Gastrocnemius medialis (tissue), 4 donors: Measurements from ENCODE around the gene ARMC6.

Experiments
- CTCF ChIP-seq, 5 experiments: fragments of 450-650 bp in 3 of 5; fragments of 200-600 bp in 2 of 5; sonication (generic) in 2 of 5; IDR thresholded peaks in 4 of 5; conservative IDR thresholded peaks in 1 of 5; 1 replicate in 4 of 5; 2 replicates in 1 of 5; pipeline ENCODE4 v1.5.1; 2016 to 2019; ENCODE audit warnings: antibody characterized with exemption in 5 of 5, mild to moderate bottlenecking in 3 of 5, moderate library complexity in 3 of 5
- POLR2A ChIP-seq, 2 donors: fragments of 450-650 bp; IDR thresholded peaks; one replicate each; pipeline ENCODE4 v1.6.1; 2017; ENCODE audit warnings: antibody characterized with exemption in 2 of 2, mild to moderate bottlenecking in 2 of 2, moderate library complexity in 2 of 2

GRCh38 chr19:19063183-19064097 is 30.0 kb downstream of the ARMC6 start, which contains the start of gene SLC25A42:
- TF ChIP-seq CTCF (IDR thresholded peaks at IDR 0.05 in 4 of 5, conservative IDR thresholded peaks at IDR 0.05 in 1 of 5): peak in 1 of 5 experiments; percentile 10
- peak; percentile 96 to 97 for TF ChIP-seq POLR2A (IDR thresholded peaks at IDR 0.05)
